Uterus (tissue), 4 donors: ENCODE results near the gene KLHL17. TPM values are rescaled to one million over a fixed set of nuclear protein-coding genes. Genes with fewer than 3 reads are reported as not detected.

ENCODE experiments used
- DNase-seq, 2 donors: peaks; one replicate each; pipeline ENCODE4 v3.0.0-alpha.2; 2019 to 2020
- H3K27ac ChIP-seq, 2 donors: fragments of 200-600 bp; sonication (generic); 1 replicate in 1 of 2; 2 replicates in 1 of 2; pipeline ENCODE4 v1.5.1; 2016 to 2018
- H3K27me3 ChIP-seq, 2 donors: fragments of 200-600 bp; sonication (generic); one replicate each; pipeline ENCODE4 v1.5.1; 2018 to 2019; ENCODE audit warnings: control low read depth in 1 of 2
- H3K36me3 ChIP-seq, 2 donors: fragments of 200-600 bp; sonication (generic); one replicate each; pipeline ENCODE4 v1.5.1; 2019; ENCODE audit warnings: control low read depth in 1 of 2
- H3K4me1 ChIP-seq, 2 donors: fragments of 200-600 bp; sonication (generic); one replicate each; pipeline ENCODE4 v1.5.1; 2018 to 2019; ENCODE audit warnings: control low read depth in 1 of 2
- H3K4me3 ChIP-seq, 2 donors: fragments of 200-600 bp; sonication (generic); 1 replicate in 1 of 2; 2 replicates in 1 of 2; pipeline ENCODE4 v1.5.1; 2018 to 2019; ENCODE audit warnings: mild to moderate bottlenecking in 1 of 2
- H3K9me3 ChIP-seq, 2 donors: fragments of 200-600 bp; sonication (generic); one replicate each; pipeline ENCODE4 v1.5.1; 2019; ENCODE audit warnings: control low read depth in 1 of 2
- POLR2A ChIP-seq, 2 donors: fragments of 450-650 bp; IDR thresholded peaks; one replicate each; pipeline ENCODE4 v1.6.1; 2016; ENCODE audit warnings: antibody characterized with exemption in 2 of 2, mild to moderate bottlenecking in 1 of 2, moderate library complexity in 1 of 2
- intact Hi-C: fragments of 100-400 bp; cut with DNase I; formaldehyde crosslinking; loops from one replicate; pipeline ENCODE4 v1.15.1; 2023; ENCODE audit warnings: low total_unique reads
- total RNA-seq, 4 donors: library from RNA; depleted of rRNA in 3 of 4; stranded (reverse); fragments of >200 nt in 3 of 4; gene quantifications; one replicate each; pipeline versions ENCODE4 v1.1.0 to v1.2.4, GENCODE V29; 2014 to 2023
- TF ChIP-seq, protein P1 (sequence below), 4 experiments: fragments of 200-600 bp in 2 of 4; fragments of 450-650 bp in 2 of 4; sonication (generic) in 2 of 4; IDR thresholded peaks; one replicate each; pipeline ENCODE4 v1.5.1; 2016 to 2019; ENCODE audit warnings: antibody characterized with exemption in 4 of 4, mild to moderate bottlenecking in 2 of 4, moderate library complexity in 1 of 4
- donor health status: DM: yes; HTN: yes; CAD: no.

The KLHL17 gene
- total RNA-seq, 4 donors from 2014 or later, result 1.8 to 15.3 (median 9.6) TPM

DNA sequence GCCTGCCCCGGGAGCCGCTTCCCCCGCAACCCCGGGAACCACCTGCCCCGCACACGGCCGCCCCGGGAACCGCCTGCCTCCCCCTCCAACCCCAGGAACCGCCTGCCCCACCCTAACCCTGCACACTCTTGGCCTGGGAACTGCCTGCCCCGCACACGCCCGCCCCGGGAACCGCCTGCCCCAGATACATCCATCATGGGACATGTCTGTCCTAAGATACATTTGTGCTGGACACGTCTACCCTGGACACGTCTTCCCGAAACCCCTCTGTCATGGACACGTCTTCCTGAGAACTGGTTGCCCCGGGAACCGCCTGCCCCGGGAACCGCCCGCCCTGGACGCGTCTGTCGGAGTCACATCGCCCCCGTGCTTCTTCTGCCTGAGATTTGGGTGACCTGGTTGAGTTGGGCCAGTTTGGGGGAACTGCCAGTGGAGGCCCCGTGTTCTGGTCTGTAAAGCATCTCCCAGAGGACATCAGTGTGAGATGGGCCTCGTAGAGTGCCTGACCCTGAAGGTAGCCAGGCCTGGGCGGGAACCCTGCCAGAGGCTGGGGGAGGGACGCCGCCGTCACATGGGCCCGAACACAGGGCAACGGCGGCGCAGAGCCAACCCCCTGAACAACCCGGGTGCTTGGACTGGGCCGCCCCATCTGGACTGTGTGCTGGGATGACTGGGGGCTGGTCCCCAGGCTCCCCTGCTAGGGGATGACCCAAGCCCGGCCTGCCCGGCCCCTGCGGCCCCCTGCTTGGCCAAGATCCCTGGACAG, 17.9 kb downstream of the KLHL17 start:
- Histone ChIP-seq H3K36me3 (no peaks in the 10 kb centered on the region), H3K4me3 (no peak overlapping the region), H3K9me3 (no peaks in the 10 kb centered on the region), H3K4me1 (peaks cover 0 to 7% of the 10 kb centered on the region in 2 donors), H3K27ac (no peak overlapping the region), H3K27me3 (peaks cover 0 to 3% of the 10 kb centered on the region in 2 donors)
- no peak for DNase-seq
- no peak for TF ChIP-seq POLR2A (IDR thresholded peaks at IDR 0.05)
- TF ChIP-seq, protein P1, sequence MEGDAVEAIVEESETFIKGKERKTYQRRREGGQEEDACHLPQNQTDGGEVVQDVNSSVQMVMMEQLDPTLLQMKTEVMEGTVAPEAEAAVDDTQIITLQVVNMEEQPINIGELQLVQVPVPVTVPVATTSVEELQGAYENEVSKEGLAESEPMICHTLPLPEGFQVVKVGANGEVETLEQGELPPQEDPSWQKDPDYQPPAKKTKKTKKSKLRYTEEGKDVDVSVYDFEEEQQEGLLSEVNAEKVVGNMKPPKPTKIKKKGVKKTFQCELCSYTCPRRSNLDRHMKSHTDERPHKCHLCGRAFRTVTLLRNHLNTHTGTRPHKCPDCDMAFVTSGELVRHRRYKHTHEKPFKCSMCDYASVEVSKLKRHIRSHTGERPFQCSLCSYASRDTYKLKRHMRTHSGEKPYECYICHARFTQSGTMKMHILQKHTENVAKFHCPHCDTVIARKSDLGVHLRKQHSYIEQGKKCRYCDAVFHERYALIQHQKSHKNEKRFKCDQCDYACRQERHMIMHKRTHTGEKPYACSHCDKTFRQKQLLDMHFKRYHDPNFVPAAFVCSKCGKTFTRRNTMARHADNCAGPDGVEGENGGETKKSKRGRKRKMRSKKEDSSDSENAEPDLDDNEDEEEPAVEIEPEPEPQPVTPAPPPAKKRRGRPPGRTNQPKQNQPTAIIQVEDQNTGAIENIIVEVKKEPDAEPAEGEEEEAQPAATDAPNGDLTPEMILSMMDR (IDR thresholded peaks at IDR 0.05), result no peak
- intact Hi-C loops, result loop anchor here (10.0 kb wide), 2 partner anchors 73 to 257 kb away; partner anchors contain the start of genes B3GALT6 and SDF4

GRCh38 chr1:978835-979743, 18.7 kb downstream of the KLHL17 start:
- DNase-seq, result peak in 1 of 2 donors; percentile 11
- TF ChIP-seq POLR2A (IDR thresholded peaks at IDR 0.05), result no peak
- TF ChIP-seq, protein P1 (IDR thresholded peaks at IDR 0.05), result no peak
- Histone ChIP-seq H3K36me3 (no peaks in the 10 kb centered on the region), H3K4me3 (no peak overlapping the region), H3K27me3 (peaks cover 0 to 3% of the 10 kb centered on the region in 2 donors), H3K4me1 (peaks cover 0 to 7% of the 10 kb centered on the region in 2 donors), H3K27ac (no peak overlapping the region), H3K9me3 (no peaks in the 10 kb centered on the region)
- intact Hi-C loops, result loop anchor here (10.0 kb wide), 2 partner anchors 74 to 256 kb away; partner anchors contain the start of genes B3GALT6 and SDF4

GRCh38 chr1:979744-980072, 19.3 kb downstream of the KLHL17 start:
- intact Hi-C loops, result loop anchor here (10.0 kb wide), 3 partner anchors 75 to 255 kb away; partner anchors contain the start of genes B3GALT6 and SDF4
- Histone ChIP-seq H3K27me3 (peaks cover 0 to 3% of the 10 kb centered on the region in 2 donors), H3K4me3 (no peak overlapping the region), H3K9me3 (no peaks in the 10 kb centered on the region), H3K27ac (no peak overlapping the region), H3K36me3 (no peaks in the 10 kb centered on the region), H3K4me1 (peaks cover 0 to 7% of the 10 kb centered on the region in 2 donors)
- DNase-seq, result no peak
- TF ChIP-seq POLR2A (IDR thresholded peaks at IDR 0.05), result no peak
- TF ChIP-seq, protein P1 (IDR thresholded peaks at IDR 0.05), result no peak

- Histone ChIP-seq H3K27ac (no peak overlapping the region), H3K27me3 (peaks cover 0 to 3% of the 10 kb centered on the region in 2 donors), H3K4me1 (peaks cover 0 to 7% of the 10 kb centered on the region in 2 donors), H3K4me3 (no peak overlapping the region), H3K9me3 (no peaks in the 10 kb centered on the region), H3K36me3 (no peaks in the 10 kb centered on the region)
- no peak for DNase-seq
- intact Hi-C loops, result loop anchor here (10.0 kb wide), 1 partner anchor 85 kb away; no protein-coding TSS in a partner anchor
- no peak for TF ChIP-seq POLR2A (IDR thresholded peaks at IDR 0.05)
- TF ChIP-seq, protein P1 (IDR thresholded peaks at IDR 0.05), result no peak
These were observed 19.8 kb downstream of the KLHL17 start for GRCh38 chr1:980137-980571.
